ENCODE measurements around the gene PAGR1.

DNA sequence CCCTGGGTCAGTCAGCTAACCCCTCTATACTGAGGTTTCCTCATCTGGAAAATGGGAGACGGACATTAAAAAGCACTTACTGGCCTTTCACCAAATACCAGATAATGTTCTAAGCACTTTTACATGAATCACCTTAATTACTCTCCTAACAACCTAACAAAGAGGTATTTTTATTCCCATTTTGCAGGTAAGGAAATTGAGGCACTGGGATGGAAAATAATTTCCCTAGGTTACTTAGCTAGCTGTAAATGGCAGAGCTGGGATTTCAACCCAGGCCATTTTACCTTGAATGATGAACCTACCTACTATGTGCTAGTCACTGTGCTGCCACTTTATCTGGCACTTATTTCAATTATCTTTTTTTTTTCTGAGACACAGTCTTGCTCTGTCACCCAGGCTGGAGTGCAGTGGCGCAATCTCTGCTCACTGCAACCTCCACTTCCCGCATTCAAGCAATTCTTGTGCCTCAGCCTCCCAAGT lies 21.7 kb upstream of the PAGR1 start:
- TF ChIP-seq EP300 (IDR thresholded peaks at IDR 0.05; ENCODE audit: borderline replicate concordance): no peak
- no peak for TF ChIP-seq TCF12 (IDR thresholded peaks at IDR 0.05; ENCODE audit: low read depth)
- TF ChIP-seq, protein P1, sequence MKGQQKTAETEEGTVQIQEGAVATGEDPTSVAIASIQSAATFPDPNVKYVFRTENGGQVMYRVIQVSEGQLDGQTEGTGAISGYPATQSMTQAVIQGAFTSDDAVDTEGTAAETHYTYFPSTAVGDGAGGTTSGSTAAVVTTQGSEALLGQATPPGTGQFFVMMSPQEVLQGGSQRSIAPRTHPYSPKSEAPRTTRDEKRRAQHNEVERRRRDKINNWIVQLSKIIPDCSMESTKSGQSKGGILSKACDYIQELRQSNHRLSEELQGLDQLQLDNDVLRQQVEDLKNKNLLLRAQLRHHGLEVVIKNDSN (IDR thresholded peaks at IDR 0.05): no peak
- TF ChIP-seq, protein P2, sequence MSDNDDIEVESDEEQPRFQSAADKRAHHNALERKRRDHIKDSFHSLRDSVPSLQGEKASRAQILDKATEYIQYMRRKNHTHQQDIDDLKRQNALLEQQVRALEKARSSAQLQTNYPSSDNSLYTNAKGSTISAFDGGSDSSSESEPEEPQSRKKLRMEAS (IDR thresholded peaks at IDR 0.05): no peak
- no peak for TF ChIP-seq YY1 (IDR thresholded peaks at IDR 0.05; ENCODE audit: low read depth)
- TF ChIP-seq, protein P3, sequence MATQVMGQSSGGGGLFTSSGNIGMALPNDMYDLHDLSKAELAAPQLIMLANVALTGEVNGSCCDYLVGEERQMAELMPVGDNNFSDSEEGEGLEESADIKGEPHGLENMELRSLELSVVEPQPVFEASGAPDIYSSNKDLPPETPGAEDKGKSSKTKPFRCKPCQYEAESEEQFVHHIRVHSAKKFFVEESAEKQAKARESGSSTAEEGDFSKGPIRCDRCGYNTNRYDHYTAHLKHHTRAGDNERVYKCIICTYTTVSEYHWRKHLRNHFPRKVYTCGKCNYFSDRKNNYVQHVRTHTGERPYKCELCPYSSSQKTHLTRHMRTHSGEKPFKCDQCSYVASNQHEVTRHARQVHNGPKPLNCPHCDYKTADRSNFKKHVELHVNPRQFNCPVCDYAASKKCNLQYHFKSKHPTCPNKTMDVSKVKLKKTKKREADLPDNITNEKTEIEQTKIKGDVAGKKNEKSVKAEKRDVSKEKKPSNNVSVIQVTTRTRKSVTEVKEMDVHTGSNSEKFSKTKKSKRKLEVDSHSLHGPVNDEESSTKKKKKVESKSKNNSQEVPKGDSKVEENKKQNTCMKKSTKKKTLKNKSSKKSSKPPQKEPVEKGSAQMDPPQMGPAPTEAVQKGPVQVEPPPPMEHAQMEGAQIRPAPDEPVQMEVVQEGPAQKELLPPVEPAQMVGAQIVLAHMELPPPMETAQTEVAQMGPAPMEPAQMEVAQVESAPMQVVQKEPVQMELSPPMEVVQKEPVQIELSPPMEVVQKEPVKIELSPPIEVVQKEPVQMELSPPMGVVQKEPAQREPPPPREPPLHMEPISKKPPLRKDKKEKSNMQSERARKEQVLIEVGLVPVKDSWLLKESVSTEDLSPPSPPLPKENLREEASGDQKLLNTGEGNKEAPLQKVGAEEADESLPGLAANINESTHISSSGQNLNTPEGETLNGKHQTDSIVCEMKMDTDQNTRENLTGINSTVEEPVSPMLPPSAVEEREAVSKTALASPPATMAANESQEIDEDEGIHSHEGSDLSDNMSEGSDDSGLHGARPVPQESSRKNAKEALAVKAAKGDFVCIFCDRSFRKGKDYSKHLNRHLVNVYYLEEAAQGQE (IDR thresholded peaks at IDR 0.05; ENCODE audit: low read depth): no peak
- no peak for TF ChIP-seq TEAD4 (IDR thresholded peaks at IDR 0.05)
- TF ChIP-seq ZBTB7A (IDR thresholded peaks at IDR 0.05; ENCODE audit: low read depth): no peak
- no peak for TF ChIP-seq TAF1 (IDR thresholded peaks at IDR 0.05; ENCODE audit: low read depth)
- no peak for TF ChIP-seq NFIC (IDR thresholded peaks at IDR 0.05)
